Measurements from ENCODE around the gene SORCS1. TPM values are rescaled to one million over a fixed set of nuclear protein-coding genes. Genes with fewer than 3 reads are reported as not detected.

SORCS1 gene
- total RNA-seq, 4 donors from 2014 or later, result 0.26 to 9.4 (median 3.8) TPM

GRCh38 chr10:107010531-107010930, 154.0 kb downstream of the SORCS1 start:
- H3K9me3 ChIP-seq, result no peaks in the 10 kb centered on the region
- H3K27ac ChIP-seq, result no peak overlapping the region
- H3K36me3 ChIP-seq, result no peaks in the 10 kb centered on the region

GRCh38 chr10:107004362-107004761, 160.1 kb downstream of the SORCS1 start:
- H3K4me1 ChIP-seq, result no peaks in the 10 kb centered on the region
- no peak overlapping the region for H3K4me3 ChIP-seq
- intact Hi-C loops (cut with DNase I; ENCODE audit: low total_unique reads), result no loop called here
- DNase-seq, result no peak
- H3K9me3 ChIP-seq, result no peaks in the 10 kb centered on the region
- H3K27ac ChIP-seq, result no peak overlapping the region
- no peak for TF ChIP-seq CTCF (IDR thresholded peaks at IDR 0.05)
- no peak for TF ChIP-seq POLR2A (IDR thresholded peaks at IDR 0.05)
- no peaks in the 10 kb centered on the region for H3K27me3 ChIP-seq
- no peaks in the 10 kb centered on the region for H3K36me3 ChIP-seq

More at GRCh38 chr10:107010531-107010930, 154.0 kb downstream of the SORCS1 start:
- no peak overlapping the region for H3K4me3 ChIP-seq
- no peak for DNase-seq
- H3K4me1 ChIP-seq, result no peaks in the 10 kb centered on the region
- TF ChIP-seq POLR2A (IDR thresholded peaks at IDR 0.05), result no peak
- no peak for TF ChIP-seq CTCF (IDR thresholded peaks at IDR 0.05)
- no peaks in the 10 kb centered on the region for H3K27me3 ChIP-seq
- intact Hi-C loops (cut with DNase I; ENCODE audit: low total_unique reads), result no loop called here

- no peaks in the 10 kb centered on the region for H3K9me3 ChIP-seq
- H3K36me3 ChIP-seq, result no peaks in the 10 kb centered on the region
- DNase-seq, result no peak
- no peaks in the 10 kb centered on the region for H3K27me3 ChIP-seq
- intact Hi-C loops (cut with DNase I; ENCODE audit: low total_unique reads), result no loop called here
- no peak overlapping the region for H3K4me3 ChIP-seq
- H3K4me1 ChIP-seq, result no peaks in the 10 kb centered on the region
- no peak overlapping the region for H3K27ac ChIP-seq
- TF ChIP-seq CTCF (IDR thresholded peaks at IDR 0.05), result no peak
- TF ChIP-seq POLR2A (IDR thresholded peaks at IDR 0.05), result no peak
These were observed 162.4 kb downstream of the SORCS1 start for GRCh38 chr10:107002068-107002467.

- no peak for DNase-seq
- no peaks in the 10 kb centered on the region for H3K9me3 ChIP-seq
- no peaks in the 10 kb centered on the region for H3K27me3 ChIP-seq
- H3K36me3 ChIP-seq, result no peaks in the 10 kb centered on the region
- no peaks in the 10 kb centered on the region for H3K4me1 ChIP-seq
- no peak overlapping the region for H3K4me3 ChIP-seq
- intact Hi-C loops (cut with DNase I; ENCODE audit: low total_unique reads), result no loop called here
- no peak overlapping the region for H3K27ac ChIP-seq
- TF ChIP-seq CTCF (IDR thresholded peaks at IDR 0.05), result no peak
- TF ChIP-seq POLR2A (IDR thresholded peaks at IDR 0.05), result no peak
These were observed 165.3 kb downstream of the SORCS1 start for GRCh38 chr10:106999118-106999707.

- Histone ChIP-seq H3K27ac (no peak overlapping the region), H3K9me3 (no peaks in the 10 kb centered on the region), H3K27me3 (no peaks in the 10 kb centered on the region), H3K4me1 (no peaks in the 10 kb centered on the region), H3K36me3 (no peaks in the 10 kb centered on the region), H3K4me3 (no peak overlapping the region)
- no peak for DNase-seq
- TF ChIP-seq CTCF (IDR thresholded peaks at IDR 0.05) (no peak), POLR2A (IDR thresholded peaks at IDR 0.05) (no peak)
- intact Hi-C loops (cut with DNase I; ENCODE audit: low total_unique reads), result no loop called here
These were observed 166.8 kb downstream of the SORCS1 start for GRCh38 chr10:106997721-106998120.
